G401 (cell line): Measurements from ENCODE around the gene EPS8L1. TPM values are rescaled to one million over a fixed set of nuclear protein-coding genes. Genes with fewer than 3 reads are reported as not detected.
A peak's percentile ranks its signal among the peaks of the same experiment; 100 is the strongest.

Experiments
- DNase-seq: peaks from one replicate; pipeline ENCODE4 v3.0.0-alpha.2; 2015; ENCODE audit warnings: low spot score
- in situ Hi-C: cut with HindIII; loops from 2 replicates; pipeline ENCODE4 v1.10.0; 2016; ENCODE audit warnings: low sequenced_read_pairs, mixed read lengths
- total RNA-seq: library from RNA; depleted of rRNA; stranded (reverse); fragments of >200 nt; shearing (Covaris generic); gene quantifications from 2 replicates; pipeline ENCODE4 v1.2.3, GENCODE V29; 2014

Gene EPS8L1
- total RNA-seq, 1 experiment from 2014 or later: 9.7 TPM

DNA sequence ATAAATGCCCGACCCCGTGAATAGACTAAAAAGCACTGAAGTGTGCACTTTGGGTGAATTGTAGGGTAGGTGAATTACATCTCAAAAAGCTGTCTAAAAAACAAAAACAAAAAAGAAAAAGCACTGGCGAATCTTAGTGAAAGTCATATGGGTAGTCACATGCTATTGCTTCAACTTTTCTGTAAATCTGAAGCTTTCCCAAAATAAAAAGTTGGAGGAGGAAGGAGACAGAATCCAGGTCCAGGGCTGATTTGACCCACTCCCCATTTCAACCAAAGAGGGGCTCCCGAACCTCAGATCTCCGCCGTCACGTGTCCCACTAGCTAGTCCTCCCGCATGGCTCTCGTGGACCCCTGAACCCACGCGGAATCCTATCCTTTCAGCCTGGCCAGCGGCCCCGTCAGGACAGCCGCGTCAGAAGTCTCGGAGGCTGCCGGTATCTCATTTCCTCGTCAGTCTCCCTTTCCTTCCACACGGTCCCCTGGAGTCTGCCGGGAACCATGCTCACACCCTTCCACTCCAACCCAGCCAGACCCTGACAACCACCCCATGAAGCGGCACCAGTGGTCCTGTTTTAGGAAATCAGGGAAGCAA is 35.7 kb downstream of the EPS8L1 start:
- in situ Hi-C loops: loop anchor here (10.0 kb wide), 1 partner anchor 63 kb away; no protein-coding TSS in a partner anchor
- no peak for DNase-seq

DNA sequence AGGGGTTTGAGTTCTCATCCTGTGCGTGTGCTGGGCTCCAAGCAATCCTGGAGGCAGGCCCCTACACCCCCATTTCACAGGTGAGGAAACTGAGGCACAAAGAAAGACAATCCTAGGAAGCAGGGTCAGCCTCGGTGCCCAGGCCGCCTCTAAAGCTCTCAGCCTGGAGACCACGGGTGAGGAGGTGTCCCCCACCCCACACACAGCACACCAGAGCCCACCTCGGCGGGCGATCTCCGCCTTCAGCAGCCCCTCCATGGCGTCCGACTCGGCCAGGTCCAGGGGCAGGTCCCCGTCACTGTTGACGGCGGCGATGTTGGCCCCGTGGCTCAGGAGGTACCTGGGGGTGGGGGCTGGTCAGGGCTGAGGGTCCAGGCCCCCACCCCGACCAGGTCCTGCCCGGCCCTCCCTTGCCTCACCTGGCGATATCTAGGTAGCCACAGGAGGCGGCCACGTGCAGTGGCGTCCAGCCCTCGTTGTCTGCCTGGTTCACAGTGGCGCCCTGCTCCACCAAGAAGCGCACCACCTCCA is 36.6 kb downstream of the EPS8L1 start:
- in situ Hi-C loops: loop anchor here (10.0 kb wide), 1 partner anchor 62 kb away; no protein-coding TSS in a partner anchor
- no peak for DNase-seq

DNA sequence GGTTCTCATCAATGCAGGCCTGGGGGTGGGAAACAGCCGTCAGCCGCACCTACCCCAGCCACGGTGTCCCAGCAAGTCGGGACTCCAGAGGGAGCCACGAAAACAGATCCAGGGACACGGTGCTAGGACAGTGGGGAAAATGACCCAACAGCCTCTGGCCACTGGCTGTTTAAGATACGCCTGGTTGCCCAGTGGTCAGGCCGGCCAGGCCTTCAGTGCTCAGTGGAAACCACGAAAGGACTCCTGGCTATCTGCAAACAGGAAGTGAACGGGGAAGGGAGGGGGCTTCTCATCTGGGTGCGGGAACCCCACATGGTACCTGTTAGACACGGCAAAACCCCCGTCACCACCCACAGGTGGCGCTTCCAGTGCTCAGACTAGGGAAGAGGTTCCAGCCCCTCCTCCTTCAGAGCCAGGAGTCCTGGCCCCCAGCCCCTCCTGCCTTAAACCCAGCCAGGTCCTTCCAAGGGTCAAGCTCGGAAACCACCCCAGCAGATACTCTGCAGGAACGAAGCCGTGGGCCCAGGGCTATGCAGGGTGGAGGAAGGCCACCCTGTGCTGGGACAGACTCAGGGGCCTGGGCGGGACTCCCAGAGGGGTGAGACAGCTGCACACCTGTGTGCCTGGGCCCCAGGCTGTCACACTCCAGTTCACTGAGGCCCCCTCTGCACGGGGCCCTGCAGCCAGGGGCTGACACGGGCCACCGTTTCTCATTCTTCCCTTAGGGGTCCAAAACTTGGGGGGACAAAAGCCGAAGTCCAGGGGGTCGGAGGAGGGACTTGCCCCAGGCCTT is 37.3 kb downstream of the EPS8L1 start:
- in situ Hi-C loops: loop anchor here (10.0 kb wide), 1 partner anchor 62 kb away; no protein-coding TSS in a partner anchor
- no peak for DNase-seq

GRCh38 chr19:55113570-55114039 is 37.9 kb downstream of the EPS8L1 start:
- in situ Hi-C loops: loop anchor here (10.0 kb wide), 1 partner anchor 61 kb away; no protein-coding TSS in a partner anchor
- no peak for DNase-seq

GRCh38 chr19:55114566-55115145 is 39.0 kb downstream of the EPS8L1 start:
- DNase-seq: no peak
- in situ Hi-C loops: loop anchor here (10.0 kb wide), 1 partner anchor 60 kb away; no protein-coding TSS in a partner anchor

- in situ Hi-C loops: loop anchor here (10.0 kb wide), 1 partner anchor 59 kb away; no protein-coding TSS in a partner anchor
- no peak for DNase-seq
Measured at GRCh38 chr19:55115446-55116065, 39.9 kb downstream of the EPS8L1 start.

- in situ Hi-C loops: loop anchor here (10.0 kb wide), 1 partner anchor 58 kb away; no protein-coding TSS in a partner anchor
- peak; percentile 78 for DNase-seq
Measured at GRCh38 chr19:55116232-55116858, 40.7 kb downstream of the EPS8L1 start.

GRCh38 chr19:55116859-55117662 is 41.4 kb downstream of the EPS8L1 start, which contains the start of gene PPP1R12C:
PPP1R12C (minus strand) TSS chr19:55117637; CDS start chr19:55117543, 94 bp downstream.
- in situ Hi-C loops: loop anchor here (10.0 kb wide), 1 partner anchor 58 kb away; no protein-coding TSS in a partner anchor
- peak; percentile 18 for DNase-seq

DNA sequence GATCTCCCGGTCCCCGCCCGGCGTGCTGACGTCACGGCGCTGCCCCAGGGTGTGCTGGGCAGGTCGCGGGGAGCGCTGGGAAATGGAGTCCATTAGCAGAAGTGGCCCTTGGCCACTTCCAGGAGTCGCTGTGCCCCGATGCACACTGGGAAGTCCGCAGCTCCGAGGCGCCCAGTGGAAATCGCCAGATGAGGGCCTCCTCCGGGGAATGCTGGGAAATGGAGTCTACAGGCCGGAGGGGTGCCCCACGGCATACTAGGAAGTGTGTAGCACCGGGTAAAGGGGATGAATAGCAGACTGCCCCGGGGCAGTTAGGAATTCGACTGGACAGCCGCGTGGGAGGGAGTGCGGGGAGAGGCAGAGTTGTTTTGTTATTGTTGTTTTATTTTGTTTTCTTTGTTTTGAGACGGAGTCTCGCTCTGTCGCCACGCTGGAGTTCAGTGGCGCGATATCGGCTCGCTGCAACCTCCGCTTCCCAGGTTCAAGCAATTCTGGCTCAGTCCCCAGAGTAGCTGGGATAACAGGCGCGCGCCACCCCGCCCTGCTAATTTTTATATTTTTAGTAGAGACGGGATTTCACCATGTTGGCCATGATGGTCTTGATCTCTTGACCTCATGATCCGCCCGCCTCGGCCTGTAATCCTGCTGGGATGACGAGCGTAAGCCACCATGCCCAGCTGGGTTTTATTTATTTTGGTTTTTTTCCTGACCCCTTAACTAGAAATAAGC is 42.2 kb downstream of the EPS8L1 start:
- in situ Hi-C loops: loop anchor here (10.0 kb wide), 1 partner anchor 57 kb away; no protein-coding TSS in a partner anchor
- DNase-seq: peak; percentile 99

DNA sequence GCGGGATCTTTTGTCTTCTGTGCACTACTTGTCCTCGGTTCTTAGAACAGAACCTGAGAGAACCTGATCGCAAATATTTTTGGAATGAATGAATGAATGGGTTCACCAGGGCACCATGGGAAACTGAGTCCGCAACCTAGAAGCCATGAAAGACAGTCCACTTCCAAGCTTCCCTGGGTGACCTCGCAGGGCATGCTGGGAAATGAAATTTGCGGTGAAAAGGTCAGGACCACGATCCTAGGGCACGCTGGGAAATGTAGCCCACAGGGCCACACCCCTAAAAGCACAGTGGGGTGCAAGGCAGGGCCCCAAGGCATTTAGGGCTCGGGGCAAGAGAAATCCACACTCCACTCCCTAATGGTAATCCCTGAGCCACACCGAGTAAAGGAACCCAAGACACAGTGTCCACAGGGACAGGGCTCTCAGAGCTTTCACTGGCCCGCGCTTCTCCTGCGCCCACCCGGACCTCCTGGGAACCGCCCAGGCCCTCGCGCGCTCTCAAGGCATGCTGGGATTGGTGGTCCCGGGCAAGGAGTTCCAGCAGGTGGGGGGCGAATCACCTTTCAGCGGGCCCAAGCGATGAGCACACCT is 42.8 kb downstream of the EPS8L1 start:
- in situ Hi-C loops: loop anchor here (10.0 kb wide), 1 partner anchor 56 kb away; no protein-coding TSS in a partner anchor
- DNase-seq: peak; percentile 86

GRCh38 chr19:55119053-55119452 is 43.4 kb downstream of the EPS8L1 start:
- no peak for DNase-seq
- in situ Hi-C loops: loop anchor here (10.0 kb wide), 1 partner anchor 56 kb away; no protein-coding TSS in a partner anchor

- in situ Hi-C loops: no loop called here
- DNase-seq: no peak
Measured at GRCh38 chr19:55131421-55131820, 55.8 kb downstream of the EPS8L1 start.

DNA sequence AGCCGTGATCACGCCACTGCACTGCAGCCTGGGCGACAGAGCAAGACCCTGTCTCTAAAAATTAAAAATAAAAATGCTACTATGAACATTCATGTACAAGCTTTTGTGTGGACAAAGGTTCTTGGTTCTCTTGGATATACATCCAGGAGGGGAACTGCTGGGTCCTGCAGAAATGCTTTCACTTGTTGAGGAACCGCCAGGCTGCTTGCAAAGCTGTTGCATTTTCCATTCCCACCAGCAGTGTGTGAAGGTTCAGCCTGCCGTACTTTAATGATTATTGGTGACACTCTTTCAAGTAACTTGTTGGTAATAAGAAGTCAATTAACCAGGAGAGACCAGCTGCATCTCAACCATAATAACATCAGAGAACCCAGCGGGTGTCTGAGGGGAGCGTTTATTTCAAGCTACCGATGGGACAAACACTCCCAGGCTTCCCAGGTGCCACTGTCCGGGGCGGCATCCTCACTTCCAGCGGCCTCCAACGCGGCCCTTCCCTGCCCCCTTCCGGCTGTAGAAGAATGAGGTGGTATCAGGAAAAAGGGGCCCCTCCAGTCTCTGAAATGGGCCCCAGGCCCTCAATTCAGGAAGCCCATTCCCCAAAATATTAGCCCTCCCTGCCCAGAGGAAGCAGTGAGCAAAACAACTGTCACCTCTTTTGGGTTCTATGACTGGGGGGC is 56.9 kb downstream of the EPS8L1 start:
- DNase-seq: no peak
- in situ Hi-C loops: no loop called here

GRCh38 chr19:55133639-55134444 is 58.2 kb downstream of the EPS8L1 start:
- in situ Hi-C loops: no loop called here
- no peak for DNase-seq

GRCh38 chr19:55134736-55135135 is 59.1 kb downstream of the EPS8L1 start:
- no peak for DNase-seq
- in situ Hi-C loops: no loop called here
